Left ventricle myocardium inferior (tissue), 1 donor: ENCODE results near the gene SGIP1. TPM values are rescaled to one million over a fixed set of nuclear protein-coding genes. Genes with fewer than 3 reads are reported as not detected.

Experiments used
- DNase-seq: peaks from one replicate; pipeline ENCODE4 v3.0.0-alpha.2; 2020
- H3K27ac ChIP-seq: fragments of 200-600 bp; replicated peaks from 2 replicates; pipeline ENCODE4 v1.8.0; 2021
- H3K27me3 ChIP-seq: fragments of 200-600 bp; 2 replicates; pipeline ENCODE4 v1.8.0; 2021; ENCODE audit warnings: low read depth
- H3K36me3 ChIP-seq: fragments of 200-600 bp; 2 replicates; pipeline ENCODE4 v1.8.0; 2021
- H3K4me1 ChIP-seq: fragments of 200-600 bp; 2 replicates; pipeline ENCODE4 v1.8.0; 2021
- H3K4me3 ChIP-seq: fragments of 200-600 bp; 2 replicates; pipeline ENCODE4 v1.8.0; 2021; ENCODE audit warnings: mild to moderate bottlenecking, moderate library complexity
- H3K9me3 ChIP-seq: fragments of 200-600 bp; replicated peaks from 2 replicates; pipeline ENCODE4 v1.8.0; 2021
- intact Hi-C: fragments of 100-400 bp; cut with micrococcal nuclease; formaldehyde crosslinking; loops from one replicate; pipeline ENCODE4 v1.11.0; 2022
- total RNA-seq: library from RNA; stranded (reverse); fragmentation: NEBNext Ultra II Directional; extraction: Animal tissue kit (Norgen Biotek cat#: 25700); gene quantifications from one replicate; pipeline ENCODE4 v1.2.1, GENCODE V29; 2021
- TF ChIP-seq, protein P1 (sequence below): fragments of 200-600 bp; IDR thresholded peaks from 2 replicates; pipeline ENCODE4 v1.8.0; 2021; ENCODE audit warnings: antibody characterized with exemption, mild to moderate bottlenecking, borderline replicate concordance
- donor health status: DM: no; HTN: yes; CAD: no; lungs with severe emphysema.

SGIP1 gene
- total RNA-seq, 1 donor from 2014 or later: 9.0 TPM

- TF ChIP-seq, protein P1, sequence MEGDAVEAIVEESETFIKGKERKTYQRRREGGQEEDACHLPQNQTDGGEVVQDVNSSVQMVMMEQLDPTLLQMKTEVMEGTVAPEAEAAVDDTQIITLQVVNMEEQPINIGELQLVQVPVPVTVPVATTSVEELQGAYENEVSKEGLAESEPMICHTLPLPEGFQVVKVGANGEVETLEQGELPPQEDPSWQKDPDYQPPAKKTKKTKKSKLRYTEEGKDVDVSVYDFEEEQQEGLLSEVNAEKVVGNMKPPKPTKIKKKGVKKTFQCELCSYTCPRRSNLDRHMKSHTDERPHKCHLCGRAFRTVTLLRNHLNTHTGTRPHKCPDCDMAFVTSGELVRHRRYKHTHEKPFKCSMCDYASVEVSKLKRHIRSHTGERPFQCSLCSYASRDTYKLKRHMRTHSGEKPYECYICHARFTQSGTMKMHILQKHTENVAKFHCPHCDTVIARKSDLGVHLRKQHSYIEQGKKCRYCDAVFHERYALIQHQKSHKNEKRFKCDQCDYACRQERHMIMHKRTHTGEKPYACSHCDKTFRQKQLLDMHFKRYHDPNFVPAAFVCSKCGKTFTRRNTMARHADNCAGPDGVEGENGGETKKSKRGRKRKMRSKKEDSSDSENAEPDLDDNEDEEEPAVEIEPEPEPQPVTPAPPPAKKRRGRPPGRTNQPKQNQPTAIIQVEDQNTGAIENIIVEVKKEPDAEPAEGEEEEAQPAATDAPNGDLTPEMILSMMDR: no peak
- Histone ChIP-seq H3K4me1 (no peaks in the 10 kb centered on the region), H3K36me3 (peaks cover 2% of the 10 kb centered on the region), H3K4me3 (no peak overlapping the region), H3K9me3 (no peaks in the 10 kb centered on the region), H3K27me3 (no peaks in the 10 kb centered on the region), H3K27ac (no peak overlapping the region)
- DNase-seq: no peak
- intact Hi-C loops: no loop called here
Measured at GRCh38 chr1:66695116-66695515, 161.2 kb downstream of the SGIP1 start.

DNA sequence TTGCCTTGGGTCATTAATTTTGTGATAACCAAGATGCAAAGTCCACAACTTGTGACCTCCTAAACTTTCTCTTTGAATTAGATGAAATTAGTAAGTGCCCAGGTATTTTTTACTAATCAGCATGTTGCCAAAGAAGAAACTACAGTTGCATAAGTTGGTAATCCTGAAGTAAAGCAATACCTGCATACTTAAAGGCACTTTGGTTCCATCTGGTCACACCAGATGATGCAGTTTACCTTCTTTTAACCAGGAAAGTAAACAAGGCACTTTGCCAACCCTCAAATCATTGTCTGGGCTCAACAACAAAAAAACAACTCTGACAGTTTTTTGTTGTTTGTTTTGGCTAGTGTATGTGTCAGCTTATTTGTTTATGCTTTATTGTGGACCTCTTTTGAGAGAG lies 162.8 kb downstream of the SGIP1 start:
- Histone ChIP-seq H3K9me3 (no peaks in the 10 kb centered on the region), H3K27me3 (no peaks in the 10 kb centered on the region), H3K36me3 (no peaks in the 10 kb centered on the region), H3K4me3 (no peak overlapping the region), H3K4me1 (no peaks in the 10 kb centered on the region), H3K27ac (no peak overlapping the region)
- intact Hi-C loops: no loop called here
- DNase-seq: no peak
- TF ChIP-seq, protein P1: no peak

GRCh38 chr1:66699213-66699612 lies 165.3 kb downstream of the SGIP1 start:
- H3K4me3 ChIP-seq: no peak overlapping the region
- H3K4me1 ChIP-seq: no peaks in the 10 kb centered on the region
- intact Hi-C loops: no loop called here
- H3K27me3 ChIP-seq: no peaks in the 10 kb centered on the region
- H3K9me3 ChIP-seq: no peaks in the 10 kb centered on the region
- no peak for DNase-seq
- H3K36me3 ChIP-seq: no peaks in the 10 kb centered on the region
- TF ChIP-seq, protein P1: no peak
- H3K27ac ChIP-seq: no peak overlapping the region

- no peaks in the 10 kb centered on the region for H3K9me3 ChIP-seq
- no peaks in the 10 kb centered on the region for H3K4me1 ChIP-seq
- H3K27ac ChIP-seq: no peak overlapping the region
- no peak for DNase-seq
- H3K36me3 ChIP-seq: no peaks in the 10 kb centered on the region
- no peak overlapping the region for H3K4me3 ChIP-seq
- no peaks in the 10 kb centered on the region for H3K27me3 ChIP-seq
- intact Hi-C loops: no loop called here
- TF ChIP-seq, protein P1: no peak
Measured at GRCh38 chr1:66704177-66704875, 170.4 kb downstream of the SGIP1 start.

DNA sequence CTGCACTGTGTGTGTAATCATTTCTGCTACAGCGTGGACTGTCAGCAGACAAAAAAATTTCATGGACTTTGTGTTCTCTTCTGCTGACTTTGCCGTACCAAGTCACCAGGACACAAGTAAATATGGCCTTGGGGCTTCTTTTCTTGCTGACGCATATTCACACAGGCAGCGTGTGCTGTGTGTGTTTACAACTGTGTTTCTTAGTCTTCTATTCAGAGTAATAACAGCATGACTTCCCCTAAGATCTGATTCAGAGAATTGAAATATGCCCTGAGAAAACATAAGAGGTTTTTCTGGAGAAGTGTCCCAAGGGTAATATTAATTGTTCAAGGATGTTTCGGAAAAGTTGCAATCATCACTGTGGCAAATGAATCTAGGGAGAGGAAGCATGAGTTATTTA lies 171.2 kb downstream of the SGIP1 start:
- DNase-seq: no peak
- no peak overlapping the region for H3K27ac ChIP-seq
- no peak overlapping the region for H3K4me3 ChIP-seq
- H3K27me3 ChIP-seq: no peaks in the 10 kb centered on the region
- no peaks in the 10 kb centered on the region for H3K9me3 ChIP-seq
- intact Hi-C loops: no loop called here
- TF ChIP-seq, protein P1: no peak
- H3K36me3 ChIP-seq: no peaks in the 10 kb centered on the region
- H3K4me1 ChIP-seq: no peaks in the 10 kb centered on the region
